Neutrophil (primary cell): ENCODE data around the gene GNG5.

Source experiments
- H3K27ac ChIP-seq: fragments of 200-600 bp; sonication (generic); 2 replicates; pipeline ENCODE4 v1.5.1; 2016; ENCODE audit warnings: mild to moderate bottlenecking, moderate library complexity
- H3K27me3 ChIP-seq: fragments of 200-600 bp; sonication (generic); 2 replicates; pipeline ENCODE4 v1.6.0; 2016; ENCODE audit warnings: mild to moderate bottlenecking
- H3K36me3 ChIP-seq: fragments of 200-600 bp; sonication (generic); 2 replicates; pipeline ENCODE4 v1.5.1; 2017
- H3K4me1 ChIP-seq, 2 experiments: fragments of 200-600 bp in 1 of 2; sonication (generic) in 1 of 2; 1 replicate in 1 of 2; 2 replicates in 1 of 2; pipeline versions ENCODE4 v1.5.1 to v1.6.1; 2013 to 2016; ENCODE audit warnings: low read depth in 1 of 2, low read length in 1 of 2, mild to moderate bottlenecking in 1 of 2, moderate library complexity in 1 of 2; ENCODE audit not compliant: control insufficient read depth in 1 of 2, insufficient read depth in 1 of 2
- H3K4me3 ChIP-seq, 2 experiments: fragments of 200-600 bp in 1 of 2; sonication (generic) in 1 of 2; 1 replicate in 1 of 2; 2 replicates in 1 of 2; pipeline ENCODE4 v1.5.1; 2013 to 2016; ENCODE audit warnings: low read depth in 1 of 2, low read length in 1 of 2, mild to moderate bottlenecking in 1 of 2, moderate library complexity in 1 of 2
- H3K9me3 ChIP-seq: fragments of 200-600 bp; sonication (generic); 2 replicates; pipeline ENCODE4 v1.5.1; 2016
- TF ChIP-seq, protein P1 (sequence below): fragments of 200-600 bp; sonication (generic); IDR thresholded peaks from 2 replicates; pipeline ENCODE4 v1.5.1; 2016; ENCODE audit warnings: antibody characterized with exemption

Gene GNG5

DNA sequence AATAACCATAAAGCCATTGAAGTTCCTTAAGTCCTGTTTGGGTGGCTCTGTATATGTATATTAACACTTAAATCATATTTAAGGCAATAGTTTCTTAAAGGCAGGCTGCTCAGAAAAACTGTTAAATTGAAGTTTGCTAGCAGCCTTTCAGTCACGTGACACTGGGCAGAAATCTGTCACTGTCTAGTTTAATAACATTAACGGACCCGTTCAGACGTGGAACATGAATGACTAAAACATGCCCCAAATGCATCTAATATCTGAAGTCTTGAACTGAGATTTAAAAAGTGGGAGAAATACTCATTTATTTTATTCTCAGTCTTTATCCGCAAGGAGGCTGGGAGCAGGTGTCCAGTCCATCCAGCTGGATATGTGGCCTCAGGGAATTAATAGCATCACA is 3.5 kb downstream of the GNG5 start:
- peaks cover 33 to 39% of the 10 kb centered on the region in 2 experiments for H3K4me1 ChIP-seq
- no peaks in the 10 kb centered on the region for H3K9me3 ChIP-seq
- H3K4me3 ChIP-seq: no peak overlapping the region
- no peaks in the 10 kb centered on the region for H3K27me3 ChIP-seq
- peaks cover 39% of the 10 kb centered on the region for H3K36me3 ChIP-seq
- no peak overlapping the region for H3K27ac ChIP-seq
- TF ChIP-seq, protein P1, sequence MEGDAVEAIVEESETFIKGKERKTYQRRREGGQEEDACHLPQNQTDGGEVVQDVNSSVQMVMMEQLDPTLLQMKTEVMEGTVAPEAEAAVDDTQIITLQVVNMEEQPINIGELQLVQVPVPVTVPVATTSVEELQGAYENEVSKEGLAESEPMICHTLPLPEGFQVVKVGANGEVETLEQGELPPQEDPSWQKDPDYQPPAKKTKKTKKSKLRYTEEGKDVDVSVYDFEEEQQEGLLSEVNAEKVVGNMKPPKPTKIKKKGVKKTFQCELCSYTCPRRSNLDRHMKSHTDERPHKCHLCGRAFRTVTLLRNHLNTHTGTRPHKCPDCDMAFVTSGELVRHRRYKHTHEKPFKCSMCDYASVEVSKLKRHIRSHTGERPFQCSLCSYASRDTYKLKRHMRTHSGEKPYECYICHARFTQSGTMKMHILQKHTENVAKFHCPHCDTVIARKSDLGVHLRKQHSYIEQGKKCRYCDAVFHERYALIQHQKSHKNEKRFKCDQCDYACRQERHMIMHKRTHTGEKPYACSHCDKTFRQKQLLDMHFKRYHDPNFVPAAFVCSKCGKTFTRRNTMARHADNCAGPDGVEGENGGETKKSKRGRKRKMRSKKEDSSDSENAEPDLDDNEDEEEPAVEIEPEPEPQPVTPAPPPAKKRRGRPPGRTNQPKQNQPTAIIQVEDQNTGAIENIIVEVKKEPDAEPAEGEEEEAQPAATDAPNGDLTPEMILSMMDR: no peak

DNA sequence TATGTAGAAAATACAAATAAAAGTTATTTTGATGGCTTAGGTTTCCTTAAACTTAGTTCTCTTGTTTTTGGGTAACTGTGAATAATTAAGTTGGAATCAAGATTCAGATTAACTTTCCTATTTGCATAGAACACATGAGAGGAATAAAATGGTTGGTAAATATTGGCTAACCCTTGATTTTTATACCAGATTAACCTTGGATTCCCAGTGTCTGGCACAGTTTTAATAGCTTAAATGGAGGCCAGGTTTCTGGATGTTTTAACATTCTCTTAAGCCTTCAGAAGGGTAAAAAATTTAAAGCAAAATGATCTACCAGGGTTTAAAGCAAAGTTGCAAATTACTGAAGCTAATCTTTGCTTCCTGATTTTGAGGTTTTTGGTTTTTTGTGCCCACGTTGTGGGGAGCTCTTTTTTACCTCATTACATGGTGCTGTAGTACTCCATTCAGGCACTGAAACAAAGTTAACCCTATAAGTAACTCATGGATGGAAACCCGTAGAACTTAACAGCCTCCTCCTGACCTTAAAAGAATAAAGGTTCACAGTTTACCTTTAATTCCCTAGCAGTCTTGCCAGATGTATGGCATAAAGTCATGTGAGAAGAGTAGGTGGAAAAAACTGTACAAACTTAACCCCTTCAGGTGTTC is 8.6 kb downstream of the GNG5 start:
- no peaks in the 10 kb centered on the region for H3K27me3 ChIP-seq
- TF ChIP-seq, protein P1: no peak
- peaks cover 71% of the 10 kb centered on the region for H3K36me3 ChIP-seq
- H3K4me3 ChIP-seq: no peak overlapping the region
- H3K27ac ChIP-seq: peak overlapping the region; percentile 16
- H3K4me1 ChIP-seq: peaks cover 0 to 4% of the 10 kb centered on the region in 2 experiments
- H3K9me3 ChIP-seq: no peaks in the 10 kb centered on the region

DNA sequence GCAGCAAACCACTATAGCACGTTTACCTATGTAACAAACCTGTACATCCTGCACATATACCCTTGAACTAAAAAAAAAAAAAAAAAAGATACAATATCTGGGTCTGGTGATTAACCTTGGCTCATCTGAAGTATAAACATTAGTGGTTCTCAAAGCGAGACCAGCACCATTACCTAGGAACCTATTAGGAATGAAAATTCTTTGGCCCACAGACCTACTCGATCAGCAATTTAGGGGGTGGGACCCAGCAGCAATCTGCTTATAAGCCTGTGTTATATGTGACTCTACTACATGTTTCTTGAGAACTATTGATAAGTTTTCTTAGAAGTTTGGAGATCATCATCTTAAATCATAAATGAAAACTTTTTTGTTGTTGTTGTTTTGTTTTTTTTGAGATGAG is 9.9 kb downstream of the GNG5 start:
- peaks cover 72% of the 10 kb centered on the region for H3K36me3 ChIP-seq
- no peaks in the 10 kb centered on the region for H3K4me1 ChIP-seq
- H3K4me3 ChIP-seq: no peak overlapping the region
- TF ChIP-seq, protein P1: no peak
- no peaks in the 10 kb centered on the region for H3K27me3 ChIP-seq
- no peaks in the 10 kb centered on the region for H3K9me3 ChIP-seq
- no peak overlapping the region for H3K27ac ChIP-seq

DNA sequence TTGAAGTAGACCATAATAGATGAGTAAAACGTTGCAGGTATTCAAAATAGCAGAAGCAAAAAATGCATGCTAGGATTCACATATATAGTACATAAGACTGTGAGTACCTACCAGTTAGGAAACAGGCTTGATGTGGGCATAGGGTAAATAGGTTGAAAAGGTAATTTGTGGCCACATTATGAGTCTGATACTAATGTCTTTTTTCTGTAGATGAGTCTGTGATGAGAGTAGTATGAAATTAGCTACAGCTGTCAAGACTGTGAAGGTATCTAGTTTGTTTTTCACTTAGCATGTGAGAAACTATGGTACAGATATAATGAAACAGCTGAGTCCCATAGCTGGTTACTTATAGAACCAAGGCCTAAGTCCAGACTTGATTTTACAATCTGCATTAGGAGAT is 12.6 kb downstream of the GNG5 start:
- H3K36me3 ChIP-seq: peaks cover 63% of the 10 kb centered on the region
- TF ChIP-seq, protein P1: no peak

DNA sequence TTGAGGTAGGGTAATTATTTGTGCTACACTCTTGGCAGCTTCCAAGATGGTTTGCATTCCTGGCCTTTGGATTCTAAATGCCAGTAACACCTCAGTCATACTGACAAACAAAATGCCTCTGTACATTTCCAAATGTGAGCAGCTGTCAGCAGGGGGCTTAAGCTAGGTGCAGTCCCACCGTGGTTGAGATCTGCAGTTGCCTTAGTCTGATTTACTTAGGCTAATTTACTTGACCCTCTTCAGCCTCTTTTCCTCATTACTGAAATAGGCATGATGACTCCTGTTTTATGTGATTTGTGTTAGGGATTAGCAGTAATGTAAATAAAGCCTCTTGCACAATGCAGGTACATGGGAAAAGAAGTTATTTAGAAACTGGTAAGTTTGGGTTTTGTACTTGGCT is 13.7 kb downstream of the GNG5 start:
- Histone ChIP-seq H3K4me1 (no peaks in the 10 kb centered on the region), H3K9me3 (no peaks in the 10 kb centered on the region), H3K27me3 (no peaks in the 10 kb centered on the region), H3K36me3 (peaks cover 53% of the 10 kb centered on the region), H3K27ac (no peak overlapping the region), H3K4me3 (no peak overlapping the region)
- TF ChIP-seq, protein P1: no peak

More for the DNA sequence above, 12.6 kb downstream of the GNG5 start:
- Histone ChIP-seq H3K9me3 (no peaks in the 10 kb centered on the region), H3K4me1 (no peaks in the 10 kb centered on the region), H3K27me3 (no peaks in the 10 kb centered on the region), H3K27ac (no peak overlapping the region), H3K4me3 (no peak overlapping the region)

DNA sequence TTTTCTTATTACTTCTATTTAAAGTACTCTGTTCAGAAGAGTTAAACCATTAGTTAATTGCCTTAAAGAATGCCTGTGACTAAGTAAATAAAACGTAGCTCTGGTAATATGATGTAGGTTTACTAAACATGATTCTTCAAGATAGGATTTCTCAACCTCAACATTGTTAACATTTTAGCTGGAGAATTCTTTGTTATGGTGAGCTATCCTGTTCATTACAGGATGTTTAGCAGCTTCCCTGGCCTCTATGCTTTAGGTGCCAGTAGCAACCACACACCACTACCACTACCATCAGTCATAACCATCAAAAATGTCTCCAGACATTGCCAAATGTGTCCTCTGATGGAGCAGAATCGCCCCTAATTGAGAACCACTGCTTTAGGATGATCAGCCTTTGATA is 16.6 kb downstream of the GNG5 start:
- Histone ChIP-seq H3K4me1 (no peaks in the 10 kb centered on the region), H3K4me3 (no peak overlapping the region), H3K9me3 (no peaks in the 10 kb centered on the region), H3K27me3 (no peaks in the 10 kb centered on the region), H3K27ac (no peak overlapping the region), H3K36me3 (peaks cover 23% of the 10 kb centered on the region)
- TF ChIP-seq, protein P1: no peak
